ENCODE data around the gene LYRM4. TPM values are rescaled to one million over a fixed set of nuclear protein-coding genes. Genes with fewer than 3 reads are reported as not detected.

The LYRM4 gene
- total and polyA plus RNA-seq, 9 of the 15 experiments (the other 6 are each of a cell fraction or from before 2014, with no cell fraction given), result 24.2 to 69.4 (median 41.8) TPM

DNA sequence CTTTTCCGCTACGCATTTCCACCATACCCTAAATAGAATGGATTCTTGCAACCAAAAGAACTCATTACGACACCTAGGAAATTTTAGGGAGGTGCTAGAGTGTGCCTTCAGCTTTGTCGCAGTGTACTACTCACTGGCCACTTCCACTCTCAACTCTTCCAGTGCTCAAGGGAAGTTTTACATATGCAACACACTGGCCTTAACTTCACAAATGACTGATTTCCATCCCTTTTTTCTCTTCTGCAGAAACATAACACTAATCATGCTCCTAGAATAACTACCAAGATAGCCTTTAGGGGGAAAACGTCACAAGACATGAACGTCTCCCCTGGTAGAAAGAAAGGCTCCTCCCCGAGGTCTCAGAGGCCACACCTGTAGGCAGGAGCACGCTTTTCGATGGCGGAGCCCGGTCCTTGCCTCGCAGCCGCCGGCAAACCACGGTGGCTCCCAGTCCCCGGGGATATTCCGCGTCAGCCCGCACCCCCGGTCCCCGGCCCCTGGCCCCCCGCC, 584 bp downstream of the LYRM4 start (continued):
- TF ChIP-seq POLR3G (IDR thresholded peaks at IDR 0.05; ENCODE audit: extremely low read depth, insufficient read length, insufficient replicate concordance), result no peak
- TF ChIP-seq, protein P1, sequence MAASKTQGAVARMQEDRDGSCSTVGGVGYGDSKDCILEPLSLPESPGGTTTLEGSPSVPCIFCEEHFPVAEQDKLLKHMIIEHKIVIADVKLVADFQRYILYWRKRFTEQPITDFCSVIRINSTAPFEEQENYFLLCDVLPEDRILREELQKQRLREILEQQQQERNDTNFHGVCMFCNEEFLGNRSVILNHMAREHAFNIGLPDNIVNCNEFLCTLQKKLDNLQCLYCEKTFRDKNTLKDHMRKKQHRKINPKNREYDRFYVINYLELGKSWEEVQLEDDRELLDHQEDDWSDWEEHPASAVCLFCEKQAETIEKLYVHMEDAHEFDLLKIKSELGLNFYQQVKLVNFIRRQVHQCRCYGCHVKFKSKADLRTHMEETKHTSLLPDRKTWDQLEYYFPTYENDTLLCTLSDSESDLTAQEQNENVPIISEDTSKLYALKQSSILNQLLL (CRISPR knock-in tag; IDR thresholded peaks at IDR 0.05; ENCODE audit: borderline replicate concordance), result no peak
- TF ChIP-seq, protein P2, sequence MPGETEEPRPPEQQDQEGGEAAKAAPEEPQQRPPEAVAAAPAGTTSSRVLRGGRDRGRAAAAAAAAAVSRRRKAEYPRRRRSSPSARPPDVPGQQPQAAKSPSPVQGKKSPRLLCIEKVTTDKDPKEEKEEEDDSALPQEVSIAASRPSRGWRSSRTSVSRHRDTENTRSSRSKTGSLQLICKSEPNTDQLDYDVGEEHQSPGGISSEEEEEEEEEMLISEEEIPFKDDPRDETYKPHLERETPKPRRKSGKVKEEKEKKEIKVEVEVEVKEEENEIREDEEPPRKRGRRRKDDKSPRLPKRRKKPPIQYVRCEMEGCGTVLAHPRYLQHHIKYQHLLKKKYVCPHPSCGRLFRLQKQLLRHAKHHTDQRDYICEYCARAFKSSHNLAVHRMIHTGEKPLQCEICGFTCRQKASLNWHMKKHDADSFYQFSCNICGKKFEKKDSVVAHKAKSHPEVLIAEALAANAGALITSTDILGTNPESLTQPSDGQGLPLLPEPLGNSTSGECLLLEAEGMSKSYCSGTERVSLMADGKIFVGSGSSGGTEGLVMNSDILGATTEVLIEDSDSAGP (CRISPR knock-in tag; IDR thresholded peaks at IDR 0.05), result no peak
- TF ChIP-seq, protein P3, sequence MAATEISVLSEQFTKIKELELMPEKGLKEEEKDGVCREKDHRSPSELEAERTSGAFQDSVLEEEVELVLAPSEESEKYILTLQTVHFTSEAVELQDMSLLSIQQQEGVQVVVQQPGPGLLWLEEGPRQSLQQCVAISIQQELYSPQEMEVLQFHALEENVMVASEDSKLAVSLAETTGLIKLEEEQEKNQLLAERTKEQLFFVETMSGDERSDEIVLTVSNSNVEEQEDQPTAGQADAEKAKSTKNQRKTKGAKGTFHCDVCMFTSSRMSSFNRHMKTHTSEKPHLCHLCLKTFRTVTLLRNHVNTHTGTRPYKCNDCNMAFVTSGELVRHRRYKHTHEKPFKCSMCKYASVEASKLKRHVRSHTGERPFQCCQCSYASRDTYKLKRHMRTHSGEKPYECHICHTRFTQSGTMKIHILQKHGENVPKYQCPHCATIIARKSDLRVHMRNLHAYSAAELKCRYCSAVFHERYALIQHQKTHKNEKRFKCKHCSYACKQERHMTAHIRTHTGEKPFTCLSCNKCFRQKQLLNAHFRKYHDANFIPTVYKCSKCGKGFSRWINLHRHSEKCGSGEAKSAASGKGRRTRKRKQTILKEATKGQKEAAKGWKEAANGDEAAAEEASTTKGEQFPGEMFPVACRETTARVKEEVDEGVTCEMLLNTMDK (IDR thresholded peaks at IDR 0.05; ENCODE audit: borderline replicate concordance, insufficient read depth, low read depth, low read length, poor library complexity, severe bottlenecking), result no peak
- TF ChIP-seq, protein P4, sequence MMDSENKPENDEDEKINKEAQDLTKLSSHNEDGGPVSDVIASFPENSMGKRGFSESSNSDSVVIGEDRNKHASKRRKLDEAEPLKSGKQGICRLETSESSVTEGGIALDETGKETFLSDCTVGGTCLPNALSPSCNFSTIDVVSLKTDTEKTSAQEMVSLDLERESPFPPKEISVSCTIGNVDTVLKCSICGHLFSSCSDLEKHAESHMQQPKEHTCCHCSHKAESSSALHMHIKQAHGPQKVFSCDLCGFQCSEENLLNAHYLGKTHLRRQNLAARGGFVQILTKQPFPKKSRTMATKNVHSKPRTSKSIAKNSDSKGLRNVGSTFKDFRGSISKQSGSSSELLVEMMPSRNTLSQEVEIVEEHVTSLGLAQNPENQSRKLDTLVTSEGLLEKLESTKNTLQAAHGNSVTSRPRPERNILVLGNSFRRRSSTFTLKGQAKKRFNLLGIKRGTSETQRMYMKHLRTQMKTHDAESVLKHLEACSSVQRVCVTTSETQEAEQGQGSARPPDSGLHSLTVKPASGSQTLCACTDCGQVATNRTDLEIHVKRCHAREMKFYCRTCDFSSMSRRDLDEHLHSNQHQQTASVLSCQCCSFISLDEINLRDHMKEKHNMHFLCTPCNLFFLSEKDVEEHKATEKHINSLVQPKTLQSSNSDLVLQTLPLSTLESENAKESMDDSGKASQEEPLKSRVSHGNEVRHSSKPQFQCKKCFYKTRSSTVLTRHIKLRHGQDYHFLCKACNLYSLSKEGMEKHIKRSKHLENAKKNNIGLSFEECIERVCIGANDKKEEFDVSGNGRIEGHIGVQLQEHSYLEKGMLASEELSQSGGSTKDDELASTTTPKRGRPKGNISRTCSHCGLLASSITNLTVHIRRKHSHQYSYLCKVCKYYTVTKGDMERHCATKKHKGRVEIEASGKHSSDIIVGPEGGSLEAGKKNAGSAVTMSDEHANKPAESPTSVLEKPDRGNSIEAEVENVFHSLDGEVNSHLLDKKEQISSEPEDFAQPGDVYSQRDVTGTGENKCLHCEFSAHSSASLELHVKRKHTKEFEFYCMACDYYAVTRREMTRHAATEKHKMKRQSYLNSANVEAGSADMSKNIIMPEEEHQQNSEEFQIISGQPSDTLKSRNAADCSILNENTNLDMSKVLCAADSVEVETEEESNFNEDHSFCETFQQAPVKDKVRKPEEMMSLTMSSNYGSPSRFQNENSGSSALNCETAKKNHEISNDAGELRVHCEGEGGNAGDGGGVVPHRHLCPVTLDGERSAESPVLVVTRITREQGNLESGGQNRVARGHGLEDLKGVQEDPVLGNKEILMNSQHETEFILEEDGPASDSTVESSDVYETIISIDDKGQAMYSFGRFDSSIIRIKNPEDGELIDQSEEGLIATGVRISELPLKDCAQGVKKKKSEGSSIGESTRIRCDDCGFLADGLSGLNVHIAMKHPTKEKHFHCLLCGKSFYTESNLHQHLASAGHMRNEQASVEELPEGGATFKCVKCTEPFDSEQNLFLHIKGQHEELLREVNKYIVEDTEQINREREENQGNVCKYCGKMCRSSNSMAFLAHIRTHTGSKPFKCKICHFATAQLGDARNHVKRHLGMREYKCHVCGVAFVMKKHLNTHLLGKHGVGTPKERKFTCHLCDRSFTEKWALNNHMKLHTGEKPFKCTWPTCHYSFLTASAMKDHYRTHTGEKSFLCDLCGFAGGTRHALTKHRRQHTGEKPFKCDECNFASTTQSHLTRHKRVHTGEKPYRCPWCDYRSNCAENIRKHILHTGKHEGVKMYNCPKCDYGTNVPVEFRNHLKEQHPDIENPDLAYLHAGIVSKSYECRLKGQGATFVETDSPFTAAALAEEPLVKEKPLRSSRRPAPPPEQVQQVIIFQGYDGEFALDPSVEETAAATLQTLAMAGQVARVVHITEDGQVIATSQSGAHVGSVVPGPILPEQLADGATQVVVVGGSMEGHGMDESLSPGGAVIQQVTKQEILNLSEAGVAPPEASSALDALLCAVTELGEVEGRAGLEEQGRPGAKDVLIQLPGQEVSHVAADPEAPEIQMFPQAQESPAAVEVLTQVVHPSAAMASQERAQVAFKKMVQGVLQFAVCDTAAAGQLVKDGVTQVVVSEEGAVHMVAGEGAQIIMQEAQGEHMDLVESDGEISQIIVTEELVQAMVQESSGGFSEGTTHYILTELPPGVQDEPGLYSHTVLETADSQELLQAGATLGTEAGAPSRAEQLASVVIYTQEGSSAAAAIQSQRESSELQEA (IDR thresholded peaks at IDR 0.05; ENCODE audit: low read depth), result no peak
- no peak for TF ChIP-seq RBM17 (IDR thresholded peaks at IDR 0.05; ENCODE audit: borderline replicate concordance, low read depth, low read length)
- peak in 1 of 2 experiments; percentile 39; a peak in 1 of 4 replicates for TF ChIP-seq HDAC1 (IDR thresholded peaks at IDR 0.05)
- TF ChIP-seq, protein P5, sequence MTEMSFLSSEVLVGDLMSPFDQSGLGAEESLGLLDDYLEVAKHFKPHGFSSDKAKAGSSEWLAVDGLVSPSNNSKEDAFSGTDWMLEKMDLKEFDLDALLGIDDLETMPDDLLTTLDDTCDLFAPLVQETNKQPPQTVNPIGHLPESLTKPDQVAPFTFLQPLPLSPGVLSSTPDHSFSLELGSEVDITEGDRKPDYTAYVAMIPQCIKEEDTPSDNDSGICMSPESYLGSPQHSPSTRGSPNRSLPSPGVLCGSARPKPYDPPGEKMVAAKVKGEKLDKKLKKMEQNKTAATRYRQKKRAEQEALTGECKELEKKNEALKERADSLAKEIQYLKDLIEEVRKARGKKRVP (CRISPR knock-in tag; IDR thresholded peaks at IDR 0.05), result no peak
- no peak for TF ChIP-seq KAT7 (CRISPR knock-in tag; IDR thresholded peaks at IDR 0.05; ENCODE audit: borderline replicate concordance)
- no peak for TF ChIP-seq ZNF133 (CRISPR knock-in tag; IDR thresholded peaks at IDR 0.05)
- TF ChIP-seq CREM (IDR thresholded peaks at IDR 0.05; ENCODE audit: low read depth), result no peak
- peak; percentile 59; the same call in 1 of the 2 replicates for TF ChIP-seq POLR2G (IDR thresholded peaks at IDR 0.05; ENCODE audit: low read depth, low read length)
- no peak for TF ChIP-seq ELF4 (CRISPR knock-in tag; IDR thresholded peaks at IDR 0.05)

Data from K562 (cell line).